T-helper 1 cell treated with Interleukin-12 subunit alpha and Interleukin-12 subunit beta and Interleukin-4 antibody, amounts not matched to agents 30 μg/mL and 1 μg/mL, for 36 hours (primary cell): Measurements from ENCODE around the gene KCNH1.

Experiments
- H3K27ac Mint-ChIP-seq: one replicate; pipeline ENCODE4 v1.8.0; 2021; ENCODE audit warnings: mild to moderate bottlenecking, mixed read lengths
- H3K27me3 Mint-ChIP-seq: one replicate; pipeline ENCODE4 v1.8.0; 2021; ENCODE audit warnings: low read depth, mixed read lengths
- H3K36me3 Mint-ChIP-seq: one replicate; pipeline ENCODE4 v1.8.0; 2021; ENCODE audit warnings: low read depth, mixed read lengths
- H3K4me1 Mint-ChIP-seq: one replicate; pipeline ENCODE4 v1.8.0; 2021; ENCODE audit warnings: low read depth, mixed read lengths
- H3K4me3 Mint-ChIP-seq: one replicate; pipeline ENCODE4 v1.8.0; 2021; ENCODE audit warnings: mild to moderate bottlenecking, moderate library complexity, mixed read lengths
- H3K9me3 Mint-ChIP-seq: one replicate; pipeline ENCODE4 v1.8.0; 2021; ENCODE audit warnings: mixed read lengths

KCNH1 gene

DNA sequence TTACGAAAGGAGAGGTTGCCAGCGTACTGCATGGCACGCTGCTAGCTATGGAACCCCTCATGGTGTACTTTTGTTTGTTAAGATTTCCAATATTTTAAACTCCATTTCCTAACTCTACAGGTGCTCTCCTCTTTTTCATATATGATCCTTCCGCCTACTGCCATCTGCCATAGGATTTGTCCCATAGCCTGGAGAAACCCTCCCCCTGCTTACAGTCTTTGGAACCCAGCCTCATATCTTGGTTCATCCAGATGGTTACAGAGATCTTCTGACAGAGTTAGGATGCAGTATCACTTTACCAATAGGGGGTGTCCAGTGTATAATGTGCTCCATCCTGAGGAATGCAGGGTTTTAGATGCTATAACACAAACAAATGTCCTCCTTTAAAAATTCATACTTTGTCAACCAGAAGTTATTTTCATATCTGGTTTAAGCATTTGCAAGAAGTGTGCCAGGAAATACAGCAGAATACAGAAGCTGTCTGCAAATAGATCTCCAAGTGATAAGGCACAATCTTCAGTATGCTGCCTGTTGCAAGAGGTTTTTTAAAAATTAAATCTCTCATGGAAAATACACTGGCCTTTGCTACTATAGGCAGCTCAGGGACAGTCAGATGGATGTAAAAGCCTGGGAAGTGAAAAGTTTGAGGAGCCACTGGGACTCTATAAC, 377.8 kb downstream of the KCNH1 start:
- H3K27me3 Mint-ChIP-seq: no peaks in the 10 kb centered on the region
- H3K4me1 Mint-ChIP-seq: no peaks in the 10 kb centered on the region
- no peak overlapping the region for H3K4me3 Mint-ChIP-seq
- no peaks in the 10 kb centered on the region for H3K9me3 Mint-ChIP-seq
- H3K27ac Mint-ChIP-seq: no peak overlapping the region
- H3K36me3 Mint-ChIP-seq: no peaks in the 10 kb centered on the region

DNA sequence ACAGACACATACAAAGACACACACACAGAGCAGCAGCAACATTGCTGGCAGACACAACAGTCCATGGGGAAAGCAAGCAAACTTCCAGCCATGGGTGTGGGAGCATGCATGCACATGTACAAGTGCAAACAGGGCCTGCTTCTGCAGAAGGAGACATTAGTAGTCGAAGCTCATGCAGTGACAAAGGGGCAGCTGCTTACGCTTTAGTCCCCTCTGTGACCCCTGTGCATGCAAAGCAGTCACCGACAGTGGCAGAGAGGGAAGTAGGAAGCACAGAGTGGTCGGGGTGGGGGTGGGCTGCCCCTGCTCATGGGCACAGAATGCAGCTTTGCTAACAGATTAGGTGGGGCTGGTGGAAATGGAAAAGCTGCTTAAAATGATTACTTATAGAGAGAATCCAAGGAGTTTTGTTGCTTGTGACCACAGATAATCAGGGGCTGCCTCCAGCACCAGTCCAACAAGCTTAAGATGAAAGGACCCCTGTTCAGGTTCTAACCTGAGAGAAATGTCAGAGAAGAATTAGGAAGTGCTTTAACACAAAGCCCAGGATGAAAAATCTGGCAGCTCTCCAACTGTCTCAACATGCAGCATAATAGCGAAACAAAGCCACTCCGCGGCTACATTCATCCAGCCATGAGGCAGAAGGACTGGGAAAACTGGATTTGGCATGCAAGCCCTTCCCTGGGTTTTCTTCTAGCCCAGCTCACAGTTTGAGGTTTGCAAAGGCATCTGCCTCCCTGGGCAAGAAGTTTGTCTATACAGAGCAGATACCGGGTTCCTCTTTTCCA, 378.9 kb downstream of the KCNH1 start:
- no peak overlapping the region for H3K4me3 Mint-ChIP-seq
- H3K36me3 Mint-ChIP-seq: no peaks in the 10 kb centered on the region
- H3K9me3 Mint-ChIP-seq: no peaks in the 10 kb centered on the region
- no peaks in the 10 kb centered on the region for H3K27me3 Mint-ChIP-seq
- H3K27ac Mint-ChIP-seq: no peak overlapping the region
- H3K4me1 Mint-ChIP-seq: no peaks in the 10 kb centered on the region

- Mint-ChIP-seq H3K36me3 (no peaks in the 10 kb centered on the region), H3K9me3 (no peaks in the 10 kb centered on the region), H3K27ac (no peak overlapping the region), H3K27me3 (no peaks in the 10 kb centered on the region), H3K4me1 (no peaks in the 10 kb centered on the region), H3K4me3 (no peak overlapping the region)
Observed at GRCh38 chr1:210751911-210752310, 382.0 kb downstream of the KCNH1 start.

DNA sequence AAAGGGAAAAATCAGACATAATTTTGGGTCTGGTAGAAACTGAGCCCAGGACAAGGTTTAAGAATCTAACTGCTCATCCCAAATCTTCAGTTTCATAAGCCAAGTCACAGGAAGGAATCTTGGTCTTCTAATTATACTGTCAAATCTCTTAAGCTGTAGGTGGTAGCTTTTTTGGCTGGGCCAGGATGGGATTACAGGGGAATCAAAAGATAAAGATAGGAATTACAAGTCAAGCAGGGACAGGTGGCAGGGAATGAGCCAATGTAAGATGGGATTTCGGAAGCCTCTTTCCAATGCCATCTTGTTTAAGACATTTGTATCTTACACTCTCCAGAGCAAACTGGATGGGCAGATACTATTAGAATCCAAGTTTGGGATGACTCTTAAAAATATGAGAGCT, 383.5 kb downstream of the KCNH1 start:
- H3K4me1 Mint-ChIP-seq: no peaks in the 10 kb centered on the region
- no peaks in the 10 kb centered on the region for H3K27me3 Mint-ChIP-seq
- H3K27ac Mint-ChIP-seq: no peak overlapping the region
- no peak overlapping the region for H3K4me3 Mint-ChIP-seq
- H3K36me3 Mint-ChIP-seq: no peaks in the 10 kb centered on the region
- H3K9me3 Mint-ChIP-seq: no peaks in the 10 kb centered on the region

DNA sequence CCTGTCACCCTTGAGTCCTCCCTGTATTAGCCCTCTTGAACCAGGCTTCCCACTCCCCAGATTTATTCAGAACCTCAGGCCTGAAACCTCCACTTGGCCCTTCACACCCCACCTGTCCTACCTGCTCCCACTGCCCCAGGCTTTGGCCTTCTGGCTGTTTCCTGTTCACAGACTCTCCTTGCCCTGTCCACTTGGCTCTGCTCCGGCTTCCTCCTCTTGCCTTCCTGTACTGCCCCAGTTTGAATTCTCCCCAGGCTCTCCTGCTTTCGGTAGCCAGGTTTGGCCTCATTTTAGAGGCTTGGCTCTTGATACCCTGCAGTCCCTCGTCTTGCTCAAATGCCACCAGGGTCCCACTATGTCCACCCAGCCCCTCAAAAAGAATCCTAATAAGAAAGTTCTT, 385.2 kb downstream of the KCNH1 start:
- Mint-ChIP-seq H3K4me3 (no peak overlapping the region), H3K9me3 (no peaks in the 10 kb centered on the region), H3K36me3 (no peaks in the 10 kb centered on the region), H3K27me3 (no peaks in the 10 kb centered on the region), H3K27ac (no peak overlapping the region), H3K4me1 (no peaks in the 10 kb centered on the region)

GRCh38 chr1:210747890-210748289, 386.1 kb downstream of the KCNH1 start:
- no peaks in the 10 kb centered on the region for H3K4me1 Mint-ChIP-seq
- no peaks in the 10 kb centered on the region for H3K27me3 Mint-ChIP-seq
- H3K4me3 Mint-ChIP-seq: no peak overlapping the region
- no peak overlapping the region for H3K27ac Mint-ChIP-seq
- H3K9me3 Mint-ChIP-seq: no peaks in the 10 kb centered on the region
- no peaks in the 10 kb centered on the region for H3K36me3 Mint-ChIP-seq

GRCh38 chr1:210747112-210747511, 386.8 kb downstream of the KCNH1 start:
- H3K27me3 Mint-ChIP-seq: no peaks in the 10 kb centered on the region
- H3K36me3 Mint-ChIP-seq: no peaks in the 10 kb centered on the region
- H3K4me3 Mint-ChIP-seq: no peak overlapping the region
- no peaks in the 10 kb centered on the region for H3K9me3 Mint-ChIP-seq
- no peaks in the 10 kb centered on the region for H3K4me1 Mint-ChIP-seq
- H3K27ac Mint-ChIP-seq: no peak overlapping the region

DNA sequence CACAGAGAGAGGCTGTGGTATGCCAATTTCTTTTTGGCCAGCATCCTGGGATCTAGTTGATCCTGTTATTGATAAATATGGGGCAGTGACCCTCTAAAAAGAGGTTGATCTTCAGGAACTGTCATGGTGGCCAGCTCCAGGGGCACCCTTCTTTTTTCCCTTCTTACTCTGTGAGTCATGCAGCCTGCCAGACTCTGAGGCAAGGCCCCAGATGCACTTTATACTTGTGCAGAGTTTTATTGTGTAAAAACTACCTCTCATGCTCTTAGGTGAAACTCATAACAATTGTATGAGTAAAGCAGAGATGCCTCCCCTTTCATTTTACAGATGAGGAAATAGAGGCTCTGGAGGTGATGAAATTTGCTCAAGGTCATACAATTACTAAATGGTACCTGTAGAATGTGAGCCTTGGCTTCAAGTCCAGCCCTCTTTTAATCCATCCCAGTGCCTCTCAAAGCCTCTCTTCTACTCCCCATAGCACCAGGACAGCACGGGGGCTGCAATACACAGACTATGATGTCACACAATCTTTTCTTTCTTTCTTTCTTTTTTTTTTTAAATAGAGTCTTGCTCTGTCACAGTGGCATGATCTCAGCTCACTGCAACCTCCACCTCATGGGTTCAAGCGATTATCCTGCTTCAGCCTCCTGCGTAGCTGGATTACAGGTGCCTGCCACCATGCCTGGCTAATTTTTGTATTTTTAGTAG, 387.8 kb downstream of the KCNH1 start:
- H3K4me1 Mint-ChIP-seq: no peaks in the 10 kb centered on the region
- no peaks in the 10 kb centered on the region for H3K9me3 Mint-ChIP-seq
- H3K27ac Mint-ChIP-seq: no peak overlapping the region
- no peaks in the 10 kb centered on the region for H3K36me3 Mint-ChIP-seq
- H3K4me3 Mint-ChIP-seq: no peak overlapping the region
- H3K27me3 Mint-ChIP-seq: no peaks in the 10 kb centered on the region

GRCh38 chr1:210743038-210743437, 390.9 kb downstream of the KCNH1 start:
- Mint-ChIP-seq H3K4me3 (no peak overlapping the region), H3K4me1 (no peaks in the 10 kb centered on the region), H3K27ac (no peak overlapping the region), H3K36me3 (no peaks in the 10 kb centered on the region), H3K9me3 (no peaks in the 10 kb centered on the region), H3K27me3 (no peaks in the 10 kb centered on the region)

DNA sequence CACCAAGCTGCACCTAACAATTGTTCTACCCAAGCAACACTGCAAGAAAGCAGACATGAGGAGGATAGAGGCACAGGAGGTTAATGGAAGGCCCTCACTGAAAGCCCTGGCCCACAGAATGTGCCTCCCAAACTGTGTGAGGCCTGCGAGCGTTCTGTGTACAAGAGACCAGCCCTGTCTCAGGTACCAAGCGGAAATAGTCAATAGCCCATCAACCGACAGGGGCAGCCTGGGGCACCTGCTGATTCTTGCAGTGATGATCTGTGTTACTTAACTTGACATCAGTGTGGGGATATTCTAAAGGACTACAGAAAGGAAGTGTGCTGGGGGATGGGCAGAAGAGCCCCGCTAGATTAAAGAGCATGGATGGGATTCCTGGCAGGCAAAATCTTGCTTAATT, 392.4 kb downstream of the KCNH1 start:
- H3K27ac Mint-ChIP-seq: no peak overlapping the region
- H3K4me3 Mint-ChIP-seq: no peak overlapping the region
- peaks cover 3% of the 10 kb centered on the region for H3K27me3 Mint-ChIP-seq

DNA sequence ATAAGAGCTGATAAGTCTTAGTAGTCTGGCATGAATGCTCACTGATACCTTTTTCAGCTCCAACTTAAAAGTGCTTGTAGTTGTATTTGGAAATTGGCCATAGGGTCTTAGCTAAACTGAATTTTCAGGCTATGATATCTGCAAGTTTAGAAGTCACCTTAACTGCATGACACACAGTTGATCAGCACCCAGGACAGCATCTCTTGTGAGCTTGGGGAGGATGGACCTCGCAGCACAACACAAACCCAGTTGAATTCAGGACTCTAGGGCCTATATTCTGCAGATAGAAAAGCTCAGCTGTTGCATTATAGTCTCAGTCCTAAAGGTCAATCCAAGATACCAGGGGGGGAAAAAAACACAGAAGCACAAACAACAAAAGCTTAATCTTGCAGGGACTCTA, 394.3 kb downstream of the KCNH1 start:
- H3K4me3 Mint-ChIP-seq: no peak overlapping the region
- H3K36me3 Mint-ChIP-seq: no peaks in the 10 kb centered on the region
- no peaks in the 10 kb centered on the region for H3K4me1 Mint-ChIP-seq
- H3K27ac Mint-ChIP-seq: no peak overlapping the region
- peaks cover 3% of the 10 kb centered on the region for H3K27me3 Mint-ChIP-seq
- H3K9me3 Mint-ChIP-seq: no peaks in the 10 kb centered on the region

More for the DNA sequence above, 392.4 kb downstream of the KCNH1 start:
- Mint-ChIP-seq H3K9me3 (no peaks in the 10 kb centered on the region), H3K4me1 (no peaks in the 10 kb centered on the region), H3K36me3 (no peaks in the 10 kb centered on the region)

DNA sequence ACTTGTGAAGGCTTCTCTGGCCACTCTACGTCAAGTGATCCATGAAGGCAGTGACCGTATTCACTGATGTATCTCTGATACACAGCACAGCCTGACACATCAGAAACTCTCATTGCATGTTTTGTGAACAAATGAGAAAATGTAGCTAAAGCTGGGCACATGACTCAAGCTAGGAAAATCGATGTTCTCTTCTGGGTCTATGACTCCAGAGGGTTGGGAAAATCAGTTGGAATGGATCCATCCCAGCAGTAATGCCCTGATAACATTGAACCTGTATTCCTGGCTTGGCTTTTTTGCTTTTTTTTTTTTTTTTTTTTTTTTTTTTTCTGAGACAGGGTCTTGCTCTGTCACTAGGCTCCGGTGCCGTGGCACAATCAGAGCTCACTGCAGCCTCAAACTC, 395.7 kb downstream of the KCNH1 start:
- Mint-ChIP-seq H3K27ac (no peak overlapping the region), H3K36me3 (no peaks in the 10 kb centered on the region), H3K4me1 (no peaks in the 10 kb centered on the region), H3K27me3 (peaks cover 3% of the 10 kb centered on the region), H3K9me3 (no peaks in the 10 kb centered on the region), H3K4me3 (no peak overlapping the region)

DNA sequence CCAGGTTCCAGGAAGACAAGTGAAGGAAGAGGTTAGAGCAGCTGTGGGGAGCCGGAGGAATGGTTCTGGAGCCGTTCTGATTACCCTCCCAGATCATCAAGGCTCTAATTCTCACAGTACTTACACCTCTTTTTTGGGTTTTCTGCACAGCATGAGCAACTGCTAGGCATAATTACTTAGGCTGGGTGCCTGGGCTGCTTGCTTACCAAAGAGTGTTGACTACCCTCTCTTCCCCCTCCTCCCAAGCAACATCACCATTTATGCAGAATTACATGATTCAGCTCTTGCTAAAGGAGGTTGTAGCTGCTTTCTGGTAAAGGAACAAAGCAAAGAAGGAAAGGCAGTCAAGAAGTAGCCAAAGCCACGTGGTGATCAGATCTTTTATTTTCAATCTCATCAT, 397.2 kb downstream of the KCNH1 start:
- no peak overlapping the region for H3K27ac Mint-ChIP-seq
- H3K4me1 Mint-ChIP-seq: no peaks in the 10 kb centered on the region
- peaks cover 3% of the 10 kb centered on the region for H3K27me3 Mint-ChIP-seq
- H3K9me3 Mint-ChIP-seq: no peaks in the 10 kb centered on the region
- no peaks in the 10 kb centered on the region for H3K36me3 Mint-ChIP-seq
- H3K4me3 Mint-ChIP-seq: no peak overlapping the region

- Mint-ChIP-seq H3K36me3 (no peaks in the 10 kb centered on the region), H3K27me3 (peaks cover 3% of the 10 kb centered on the region), H3K27ac (no peak overlapping the region), H3K4me1 (peaks cover 1% of the 10 kb centered on the region), H3K4me3 (no peak overlapping the region), H3K9me3 (no peaks in the 10 kb centered on the region)
Observed at GRCh38 chr1:210731597-210731996, 402.4 kb downstream of the KCNH1 start.

GRCh38 chr1:210731193-210731592, 402.8 kb downstream of the KCNH1 start:
- H3K27ac Mint-ChIP-seq: no peak overlapping the region
- H3K4me1 Mint-ChIP-seq: peaks cover 1% of the 10 kb centered on the region
- no peak overlapping the region for H3K4me3 Mint-ChIP-seq
- H3K9me3 Mint-ChIP-seq: no peaks in the 10 kb centered on the region
- H3K27me3 Mint-ChIP-seq: peaks cover 3% of the 10 kb centered on the region
- no peaks in the 10 kb centered on the region for H3K36me3 Mint-ChIP-seq
